NCI-H460 (cell line): ENCODE measurements around the gene PKD1L1. TPM values are rescaled to one million over a fixed set of nuclear protein-coding genes. Genes with fewer than 3 reads are reported as not detected.

Experiments
- DNase-seq: peaks from one replicate; pipeline ENCODE4 v3.0.0-alpha.2; 2016; ENCODE audit warnings: low read depth; ENCODE audit errors: extremely low read depth
- total RNA-seq: library from RNA; depleted of rRNA; stranded (reverse); fragments of >200 nt; shearing (Covaris generic); gene quantifications from 2 replicates; pipeline ENCODE4 v1.2.3, GENCODE V29; 2014

Gene PKD1L1
- total RNA-seq, 1 experiment from 2014 or later = 0.05 TPM

- DNase-seq = no peak
Observed at GRCh38 chr7:47751043-47751442, 197.2 kb downstream of the PKD1L1 start.

DNA sequence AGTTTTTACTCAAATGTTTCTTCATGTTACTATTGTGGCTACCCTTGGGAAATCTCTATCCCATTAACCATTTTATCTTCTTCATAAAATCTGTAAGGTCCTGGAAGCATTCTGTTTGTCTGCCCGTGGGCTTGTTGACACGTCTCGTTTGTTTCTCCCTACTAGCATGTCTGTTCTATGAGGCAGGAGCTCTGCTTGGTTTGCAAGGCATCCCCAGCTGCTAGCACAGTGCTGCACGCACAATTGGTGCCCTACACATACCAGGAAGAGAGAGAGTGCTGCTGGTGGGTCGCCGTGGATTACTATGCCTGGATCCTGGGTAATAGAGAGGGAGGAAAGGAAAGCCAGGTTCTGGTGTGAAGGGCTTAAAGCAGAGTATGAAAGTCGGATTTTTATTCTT lies 200.2 kb downstream of the PKD1L1 start:
- DNase-seq = no peak

DNA sequence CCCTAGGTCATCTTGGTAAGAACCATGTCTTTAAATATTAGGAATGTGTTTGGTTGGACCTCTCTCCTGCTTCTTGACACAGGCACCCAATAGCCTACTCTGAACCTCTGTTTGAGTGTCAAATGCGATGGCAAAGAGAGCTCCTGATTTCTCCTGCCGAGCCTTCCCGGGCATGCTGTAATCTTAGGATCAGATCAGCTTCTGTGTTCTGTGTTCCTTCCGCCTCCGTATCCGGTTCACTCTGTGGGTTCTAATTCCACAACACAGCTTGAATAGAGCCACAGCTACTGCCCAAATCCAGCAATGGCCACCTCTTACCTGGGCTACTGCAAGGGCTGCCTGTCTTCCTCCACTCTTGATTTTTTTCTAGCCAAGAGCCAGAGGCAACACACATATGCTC lies 201.1 kb downstream of the PKD1L1 start:
- no peak for DNase-seq

- no peak for DNase-seq
Observed at GRCh38 chr7:47746468-47746867, 201.8 kb downstream of the PKD1L1 start.

DNA sequence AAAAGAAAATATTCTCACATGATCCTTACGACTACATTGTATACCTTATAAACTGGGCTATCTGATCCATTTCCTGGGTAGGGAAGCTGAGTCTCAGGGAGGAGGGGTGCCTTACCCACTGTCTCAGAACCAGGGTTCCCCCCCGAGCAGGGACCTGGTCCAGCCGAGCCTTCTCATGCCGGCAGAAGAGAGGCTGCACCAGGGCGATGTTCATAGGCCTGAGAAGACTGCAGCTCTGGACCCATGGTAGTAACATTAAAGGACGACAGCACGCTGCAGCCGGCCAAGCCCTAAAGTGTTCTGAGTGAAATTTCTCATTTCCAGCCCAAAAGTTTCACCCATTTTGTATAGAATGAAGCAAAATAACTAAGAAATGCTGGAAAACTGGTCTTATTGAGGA lies 203.4 kb downstream of the PKD1L1 start:
- DNase-seq = no peak

DNA sequence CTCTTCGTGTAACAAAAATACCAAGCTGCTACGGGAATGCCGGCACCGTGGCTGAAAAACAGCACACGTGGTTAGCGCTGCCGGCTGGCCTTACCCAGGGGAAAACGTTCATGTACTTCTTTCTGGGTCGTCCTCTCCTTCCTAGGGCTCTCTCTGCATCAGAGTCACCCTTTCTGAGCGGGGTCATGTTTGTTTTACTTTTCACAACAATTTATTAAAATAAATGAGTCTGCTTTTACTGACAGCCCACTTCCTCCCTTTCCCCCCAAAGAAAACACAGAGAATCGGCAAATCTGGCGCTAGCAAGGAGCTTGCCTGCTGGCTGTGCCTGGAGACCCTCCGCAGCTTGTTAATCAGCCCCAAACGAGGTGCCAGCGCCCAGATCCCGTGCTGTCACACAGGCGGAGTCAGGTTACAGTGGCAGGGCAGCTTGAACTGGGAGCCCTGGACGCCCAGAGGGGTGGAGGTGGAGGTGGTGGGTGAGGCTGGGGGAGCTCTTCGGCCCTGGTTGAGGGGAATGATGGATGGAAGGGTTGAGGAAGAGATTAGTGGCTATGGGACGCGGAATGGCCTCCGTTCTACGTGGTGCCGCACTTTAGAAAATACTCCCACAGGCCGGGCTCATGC lies 204.2 kb downstream of the PKD1L1 start:
- no peak for DNase-seq

- no peak for DNase-seq
Observed at GRCh38 chr7:47741984-47742383, 206.3 kb downstream of the PKD1L1 start.

GRCh38 chr7:47739891-47740290 lies 208.4 kb downstream of the PKD1L1 start:
- DNase-seq = no peak

DNA sequence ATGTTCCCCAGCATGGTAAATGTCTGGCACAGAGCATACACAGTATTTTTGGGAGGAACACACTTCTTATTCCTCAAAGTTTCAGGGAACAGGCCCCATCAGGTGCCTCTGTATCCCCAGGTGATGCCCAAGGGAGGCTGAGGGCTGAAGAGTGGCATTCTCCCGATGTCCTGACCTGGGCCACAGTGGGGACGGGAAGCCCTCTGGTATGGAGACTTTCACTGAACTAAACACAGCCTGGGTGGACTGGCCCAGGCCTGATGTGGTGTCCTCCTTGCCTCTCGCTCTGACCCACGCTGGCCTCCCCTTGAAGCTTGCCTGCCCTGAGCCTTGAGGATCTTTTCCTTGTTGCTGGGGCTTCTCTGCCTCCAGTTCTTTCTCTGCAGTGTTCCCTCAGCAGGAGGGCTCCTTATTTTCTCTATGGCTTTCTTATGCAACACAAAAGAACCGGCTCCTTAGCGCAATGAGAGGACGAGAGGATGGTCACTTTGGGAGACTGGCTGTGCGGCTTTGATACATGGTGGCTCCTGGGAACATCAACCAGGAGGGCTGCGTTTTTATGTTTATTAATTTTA lies 208.9 kb downstream of the PKD1L1 start:
- no peak for DNase-seq

- DNase-seq = no peak
Observed at GRCh38 chr7:47738563-47739166, 209.6 kb downstream of the PKD1L1 start.

DNA sequence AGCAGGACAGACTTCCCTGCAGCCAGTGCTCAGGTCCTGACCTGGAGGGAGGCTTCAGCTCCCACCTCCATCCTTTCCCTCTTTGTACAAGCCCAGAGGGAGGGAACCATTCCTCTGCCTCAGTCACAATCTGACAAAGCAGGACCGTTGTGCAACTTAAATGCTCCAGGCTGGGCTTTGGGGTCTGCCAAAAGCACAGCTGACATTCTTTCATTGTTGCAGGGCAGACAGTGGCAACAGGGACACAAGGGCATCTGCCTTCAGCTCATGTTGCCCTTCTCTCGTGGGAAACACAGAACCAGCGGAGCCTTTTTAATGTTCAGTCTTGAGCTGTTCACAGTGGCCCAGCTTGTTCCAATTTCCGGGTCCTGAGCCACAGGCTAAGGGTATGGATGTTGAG lies 210.7 kb downstream of the PKD1L1 start:
- DNase-seq = no peak

DNA sequence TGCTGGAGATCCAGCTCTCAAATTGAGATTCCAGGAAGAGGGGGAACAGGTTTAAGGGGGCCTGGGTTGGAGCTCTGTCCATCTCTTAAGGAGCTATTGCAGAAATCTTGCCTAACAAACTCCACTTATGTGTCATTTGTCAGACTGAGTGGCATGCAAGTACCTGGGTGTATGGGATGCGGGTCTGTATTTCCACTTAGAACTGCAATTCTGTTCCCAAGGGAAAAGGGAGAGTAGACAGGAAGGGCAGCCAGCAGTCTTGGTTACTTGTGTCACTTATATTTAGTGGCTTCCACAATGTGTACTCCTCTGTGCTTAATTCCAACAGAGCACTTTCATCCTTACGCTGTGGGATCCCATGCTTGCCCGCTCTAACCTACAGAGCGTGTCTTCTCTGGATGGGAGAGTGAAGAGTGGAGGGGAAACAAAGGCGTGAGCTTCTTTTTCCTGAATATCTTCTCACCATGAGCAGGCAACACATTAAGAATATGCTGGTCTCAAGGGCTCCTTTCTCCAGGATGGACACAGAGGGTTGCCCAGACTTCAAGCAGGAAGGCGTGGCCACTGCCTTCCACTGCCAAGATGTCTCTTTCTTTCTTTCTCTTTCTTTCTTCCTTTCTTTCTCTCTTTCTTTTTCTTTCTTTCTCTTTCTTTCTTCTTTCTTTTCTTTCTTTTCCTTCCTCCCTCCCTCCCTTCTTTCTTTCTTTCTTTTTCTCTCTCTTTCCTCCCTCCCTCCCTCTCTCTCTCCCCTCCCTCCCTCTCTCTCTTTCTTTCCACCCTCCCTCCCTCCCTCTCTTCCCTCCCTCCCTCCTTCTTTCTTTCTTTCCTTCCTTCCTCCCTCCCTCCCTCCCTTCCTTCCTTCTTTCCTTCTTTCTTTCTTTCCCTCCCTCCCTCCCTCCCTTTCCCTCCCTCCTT lies 212.6 kb downstream of the PKD1L1 start:
- no peak for DNase-seq

DNA sequence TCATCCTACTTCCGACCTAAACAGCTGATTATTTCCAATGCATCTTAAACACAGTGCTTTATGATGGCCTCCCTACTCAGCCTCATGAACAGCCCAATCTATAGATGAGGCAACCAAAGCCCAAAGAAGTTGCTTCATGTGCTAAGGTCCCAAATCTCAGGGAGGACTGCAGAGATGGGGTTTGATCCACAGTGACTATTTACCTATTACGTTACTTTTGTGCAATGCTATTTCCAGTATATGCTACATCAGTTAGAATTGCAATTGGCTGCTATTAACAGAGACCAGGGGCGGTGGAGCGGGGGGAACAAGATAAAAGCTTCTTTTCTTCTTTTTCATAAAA lies 213.3 kb downstream of the PKD1L1 start:
- DNase-seq = no peak

GRCh38 chr7:47734287-47734948 lies 213.8 kb downstream of the PKD1L1 start:
- DNase-seq = no peak

DNA sequence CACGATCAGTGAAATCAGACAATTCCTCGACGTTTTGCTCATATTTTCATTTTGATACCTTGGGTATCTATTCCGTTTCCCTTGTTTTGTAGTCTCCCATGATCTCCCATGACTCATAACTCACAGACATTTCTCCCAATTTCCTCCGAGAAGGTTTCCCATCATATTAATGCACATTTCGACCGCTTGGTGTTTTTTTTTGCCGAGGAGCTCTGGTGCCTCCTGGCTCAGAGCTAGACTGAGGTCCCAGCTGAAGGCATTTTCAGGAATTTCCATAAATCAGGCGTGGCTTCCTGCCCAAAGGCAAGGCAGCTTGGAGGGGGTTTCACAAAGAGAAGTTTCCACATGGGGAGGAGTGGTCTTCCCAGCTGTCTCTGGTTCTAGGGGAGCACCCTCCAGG lies 218.1 kb downstream of the PKD1L1 start:
- no peak for DNase-seq

DNA sequence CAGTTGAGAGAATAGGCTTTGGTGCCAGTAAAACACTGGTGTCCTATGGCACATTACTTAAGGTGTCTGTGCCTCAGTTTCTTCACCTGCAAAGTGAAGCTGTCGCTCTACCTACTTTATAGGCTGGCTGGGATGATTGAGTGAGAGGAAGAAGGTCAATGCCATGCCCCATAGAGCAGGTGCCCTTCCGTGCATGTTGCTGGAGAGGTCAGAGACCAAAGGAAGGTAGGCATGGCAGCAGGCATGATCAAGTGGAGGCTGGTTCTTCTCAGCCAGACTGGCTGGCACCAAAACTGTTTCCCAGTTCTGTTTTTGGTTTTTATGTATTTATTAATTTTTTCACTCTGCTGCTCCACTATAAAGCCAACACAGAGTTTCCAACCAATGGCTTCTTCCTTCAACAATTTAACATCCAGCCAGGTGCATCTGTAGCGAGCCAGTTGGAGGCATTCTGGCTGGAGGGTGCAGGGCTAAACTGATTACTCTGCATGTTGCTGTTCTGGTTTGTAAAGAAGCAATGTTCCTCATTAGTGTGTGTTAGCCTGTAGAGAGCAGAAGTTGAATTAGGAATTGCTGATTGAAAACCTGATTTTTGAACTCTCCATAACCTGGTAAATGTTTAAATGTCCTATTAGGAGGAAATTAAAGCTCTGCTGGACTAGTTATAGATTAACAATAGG lies 222.1 kb downstream of the PKD1L1 start:
- no peak for DNase-seq

DNA sequence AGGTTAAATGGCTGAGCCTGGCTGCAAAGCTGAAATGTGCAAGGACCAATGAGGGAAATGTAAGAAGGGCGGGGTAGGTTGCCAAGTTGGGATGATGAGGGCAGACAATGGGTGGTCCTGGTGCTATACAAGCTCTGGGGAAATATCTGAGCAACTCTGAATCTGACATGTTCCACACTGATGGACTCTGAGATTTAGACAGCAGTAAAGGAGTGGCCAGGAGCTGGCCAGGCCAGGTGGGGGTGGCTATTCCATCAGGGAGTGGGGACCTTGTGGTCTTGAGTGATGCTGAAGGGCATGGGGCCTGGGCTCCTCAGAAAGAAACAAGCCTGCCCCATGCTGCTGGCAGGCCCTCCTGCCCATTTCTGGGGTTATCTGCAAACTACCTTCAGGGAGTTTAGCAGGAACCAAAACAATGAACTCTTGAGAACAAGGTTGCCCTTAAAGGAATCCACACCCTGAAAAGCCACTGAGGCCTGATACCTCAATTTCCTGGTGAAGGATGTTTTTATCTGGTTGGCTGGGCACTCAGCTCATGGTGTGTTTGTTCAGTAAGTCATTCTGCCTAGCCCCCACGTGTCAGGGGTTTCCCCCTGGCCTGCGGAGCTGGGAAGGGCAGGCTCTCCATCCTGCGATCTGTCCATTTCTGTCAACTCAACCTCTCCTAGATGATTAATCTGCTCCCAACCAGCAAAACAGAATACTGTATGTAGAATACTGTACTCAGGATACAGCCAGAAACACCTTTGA lies 223.1 kb downstream of the PKD1L1 start:
- no peak for DNase-seq
